KMS-11 (cell line): ENCODE data around the gene DCTN2.

Source experiments
- H2AFZ ChIP-seq: fragments of 200-600 bp; sonication (generic); 2 replicates; pipeline ENCODE4 v1.6.1; 2016; ENCODE audit warnings: antibody characterized with exemption, mixed run types, low read depth
- H3K27ac ChIP-seq: fragments of 200-600 bp; sonication (generic); 2 replicates; pipeline ENCODE4 v1.6.1; 2016; ENCODE audit warnings: mild to moderate bottlenecking, mixed run types
- H3K27me3 ChIP-seq: fragments of 200-600 bp; sonication (generic); 2 replicates; pipeline ENCODE4 v1.6.1; 2017; ENCODE audit warnings: mild to moderate bottlenecking, low read depth, mixed run types, moderate library complexity; ENCODE audit not compliant: insufficient read depth
- H3K36me3 ChIP-seq: fragments of 200-600 bp; sonication (generic); 2 replicates; pipeline ENCODE4 v1.6.1; 2017; ENCODE audit warnings: mild to moderate bottlenecking, mixed run types; ENCODE audit not compliant: insufficient read depth
- H3K4me1 ChIP-seq: fragments of 200-600 bp; sonication (generic); 2 replicates; pipeline ENCODE4 v1.6.1; 2016; ENCODE audit warnings: mild to moderate bottlenecking, low read depth, mixed run types; ENCODE audit not compliant: poor library complexity, severe bottlenecking
- H3K4me2 ChIP-seq: fragments of 200-600 bp; sonication (generic); 2 replicates; pipeline ENCODE4 v1.7.0; 2016; ENCODE audit warnings: mild to moderate bottlenecking, mixed run types
- H3K4me3 ChIP-seq: fragments of 200-600 bp; sonication (generic); IDR thresholded peaks from 2 replicates; pipeline ENCODE4 v1.6.1; 2017; ENCODE audit warnings: low read depth, low read length, mixed read lengths; ENCODE audit not compliant: insufficient read depth
- H3K79me2 ChIP-seq: fragments of 200-600 bp; sonication (generic); 2 replicates; pipeline ENCODE4 v1.6.1; 2016; ENCODE audit warnings: low read depth, mixed run types; ENCODE audit not compliant: insufficient read depth
- H3K9ac ChIP-seq: fragments of 200-600 bp; sonication (generic); 2 replicates; pipeline ENCODE4 v1.6.1; 2016; ENCODE audit warnings: mild to moderate bottlenecking, mixed run types
- H4K20me1 ChIP-seq: fragments of 200-600 bp; sonication (generic); 2 replicates; pipeline ENCODE4 v1.6.1; 2016; ENCODE audit warnings: mild to moderate bottlenecking, mixed run types; ENCODE audit not compliant: insufficient read depth
- TF ChIP-seq, protein P1 (sequence below): fragments of 200-600 bp; sonication (generic); conservative IDR thresholded peaks from 2 replicates; pipeline ENCODE4 v1.6.1; 2017; ENCODE audit warnings: low read depth, mild to moderate bottlenecking, antibody characterized with exemption, low read length, moderate library complexity, mixed read lengths

The DCTN2 gene

DNA sequence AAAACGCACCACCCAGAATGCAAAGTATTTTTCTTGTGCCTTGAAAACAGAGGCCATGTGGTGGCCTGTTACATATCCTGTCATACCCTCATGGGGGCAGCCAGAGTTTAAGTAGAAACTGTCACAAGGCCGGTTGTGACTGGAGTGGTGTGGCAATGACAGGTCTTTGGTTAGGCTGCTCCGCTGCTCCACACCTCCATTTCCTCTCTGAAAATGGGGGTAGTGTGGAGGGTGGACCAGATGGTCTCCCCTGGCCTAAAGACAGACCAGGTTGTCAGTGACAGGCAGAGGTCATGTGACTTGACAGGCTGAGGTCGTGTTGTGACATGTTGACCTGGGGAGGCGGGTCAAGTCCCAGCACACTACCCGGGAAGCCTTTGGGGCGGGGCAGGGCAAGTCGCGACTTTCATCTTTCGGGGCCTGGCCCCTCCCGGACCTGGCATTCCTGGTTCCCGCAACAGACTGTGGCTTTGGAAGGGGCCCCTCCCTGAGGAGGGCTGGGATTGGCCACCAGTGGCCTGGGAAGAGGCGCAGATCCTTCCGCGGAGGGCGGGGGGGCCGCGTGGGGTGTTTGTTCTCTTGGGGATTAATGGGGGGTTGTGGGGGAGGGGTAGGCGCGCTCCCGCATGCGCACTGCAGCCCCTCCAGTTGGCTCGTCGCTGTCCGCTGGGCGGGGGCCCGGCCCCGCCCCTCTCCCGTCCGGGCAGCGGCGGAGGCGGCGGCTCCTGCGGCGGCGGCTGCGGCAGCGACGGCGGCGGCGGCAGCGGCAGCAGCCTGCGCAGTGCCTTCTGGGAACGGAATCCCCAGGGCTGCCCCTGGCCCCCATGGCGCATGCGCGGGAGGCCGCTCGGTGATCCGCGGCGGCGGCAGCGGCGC lies 24.7 kb downstream of the DCTN2 start, which contains the start of gene MBD6:
MBD6 (plus strand) TSS at position 814 of the 876 bp plus-strand sequence. CDS start 1,480 bp downstream, outside the sequence.
- Histone ChIP-seq H3K4me1 (peaks cover 59% of the 10 kb centered on the region), H3K4me2 (peak within 1 kb of the TSS; percentile 84), H2AFZ (peak within 1 kb of the TSS; percentile 70), H3K9ac (peak within 1 kb of the TSS; percentile 80), H3K36me3 (no peaks in the 10 kb centered on the region; the same call in 1 of the 2 replicates), H3K27ac (peak within 1 kb of the TSS; percentile 84), H3K79me2 (peaks cover 48% of the 10 kb centered on the region), H4K20me1 (no peaks in the 10 kb centered on the region), H3K4me3 (peak within 1 kb of the TSS; percentile 72), H3K27me3 (no peaks in the 10 kb centered on the region)
- TF ChIP-seq, protein P1, sequence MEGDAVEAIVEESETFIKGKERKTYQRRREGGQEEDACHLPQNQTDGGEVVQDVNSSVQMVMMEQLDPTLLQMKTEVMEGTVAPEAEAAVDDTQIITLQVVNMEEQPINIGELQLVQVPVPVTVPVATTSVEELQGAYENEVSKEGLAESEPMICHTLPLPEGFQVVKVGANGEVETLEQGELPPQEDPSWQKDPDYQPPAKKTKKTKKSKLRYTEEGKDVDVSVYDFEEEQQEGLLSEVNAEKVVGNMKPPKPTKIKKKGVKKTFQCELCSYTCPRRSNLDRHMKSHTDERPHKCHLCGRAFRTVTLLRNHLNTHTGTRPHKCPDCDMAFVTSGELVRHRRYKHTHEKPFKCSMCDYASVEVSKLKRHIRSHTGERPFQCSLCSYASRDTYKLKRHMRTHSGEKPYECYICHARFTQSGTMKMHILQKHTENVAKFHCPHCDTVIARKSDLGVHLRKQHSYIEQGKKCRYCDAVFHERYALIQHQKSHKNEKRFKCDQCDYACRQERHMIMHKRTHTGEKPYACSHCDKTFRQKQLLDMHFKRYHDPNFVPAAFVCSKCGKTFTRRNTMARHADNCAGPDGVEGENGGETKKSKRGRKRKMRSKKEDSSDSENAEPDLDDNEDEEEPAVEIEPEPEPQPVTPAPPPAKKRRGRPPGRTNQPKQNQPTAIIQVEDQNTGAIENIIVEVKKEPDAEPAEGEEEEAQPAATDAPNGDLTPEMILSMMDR: peak; percentile 23; the same call in 1 of the 2 replicates

DNA sequence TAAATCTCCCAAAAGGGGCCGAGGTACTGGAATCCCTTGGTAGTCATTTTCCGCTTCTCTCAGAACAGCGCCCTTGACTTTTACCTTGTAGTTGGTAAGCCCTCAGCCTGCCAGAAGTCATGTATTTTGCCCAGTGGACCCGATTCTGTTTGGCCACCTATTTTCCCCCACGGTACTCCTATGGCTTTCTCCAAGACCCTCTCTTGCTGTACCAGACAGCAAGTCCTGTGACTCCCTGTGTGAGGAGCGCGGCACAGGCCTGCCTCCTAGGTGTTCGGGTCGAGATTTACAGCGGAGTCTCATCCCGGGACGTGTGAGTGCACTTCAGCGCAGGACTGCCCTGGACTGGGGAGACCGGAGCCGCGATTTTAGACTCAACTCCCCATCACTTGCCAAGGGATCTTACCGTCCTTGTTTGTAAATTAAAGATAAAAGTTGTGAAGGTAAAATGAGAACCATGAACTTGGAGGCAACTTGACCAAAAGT lies 25.4 kb downstream of the DCTN2 start:
- peak overlapping the region; percentile 69 for H3K4me2 ChIP-seq
- H3K4me3 ChIP-seq: peak overlapping the region; percentile 72
- peak overlapping the region; percentile 84 for H3K27ac ChIP-seq
- H3K9ac ChIP-seq: peak overlapping the region; percentile 80
- peaks cover 60% of the 10 kb centered on the region for H3K4me1 ChIP-seq
- H3K36me3 ChIP-seq: peaks cover 5% of the 10 kb centered on the region; the same call in 1 of the 2 replicates
- H2AFZ ChIP-seq: peak overlapping the region; percentile 70
- TF ChIP-seq, protein P1: peak; percentile 44; the same call in 1 of the 2 replicates
- peaks cover 50% of the 10 kb centered on the region for H3K79me2 ChIP-seq
- H3K27me3 ChIP-seq: no peaks in the 10 kb centered on the region
- no peaks in the 10 kb centered on the region for H4K20me1 ChIP-seq

DNA sequence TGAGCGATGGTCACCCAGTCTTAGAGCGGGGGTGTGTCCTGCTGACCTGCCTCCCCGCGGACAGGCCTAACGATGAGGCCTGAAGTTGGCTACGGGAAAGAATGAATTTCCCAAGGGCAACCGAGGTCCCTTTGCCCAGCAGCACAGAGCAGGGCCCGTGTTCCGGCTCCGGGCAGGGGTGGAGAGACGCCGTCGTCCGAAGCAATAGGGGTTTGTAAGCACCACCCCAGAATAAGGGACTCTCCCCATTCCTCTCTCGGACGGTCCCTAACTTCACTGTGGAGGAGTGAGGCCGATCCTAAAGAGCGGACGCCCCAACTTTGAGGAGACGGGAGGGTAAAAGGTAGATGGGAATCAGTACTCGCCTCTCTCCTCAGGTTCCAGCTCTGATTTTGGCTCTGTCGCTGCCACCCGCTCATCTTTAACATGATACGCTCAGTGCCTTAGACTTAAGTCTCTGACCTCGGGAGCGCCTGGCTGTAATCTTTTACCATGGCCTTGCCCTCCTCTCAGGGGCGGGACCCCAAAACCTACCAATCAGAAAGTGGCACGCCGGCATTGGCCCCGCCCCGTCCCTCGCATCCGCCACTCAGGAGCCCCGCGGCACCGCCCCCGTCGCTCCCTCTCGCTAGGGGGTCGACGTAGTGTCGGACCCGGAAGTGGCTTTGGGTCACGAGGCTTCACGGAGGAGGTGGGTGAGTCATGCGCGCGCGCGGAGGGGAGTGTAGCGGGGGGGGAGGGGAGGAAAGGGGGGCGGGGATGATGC lies 26.8 kb downstream of the DCTN2 start, which contains the start of gene DDIT3:
DDIT3 (minus strand) TSS at position 462 of the 766 bp plus-strand sequence. CDS start 3,108 bp downstream, outside the sequence.
- peak within 1 kb of the TSS; percentile 87 for H3K4me3 ChIP-seq
- H3K27ac ChIP-seq: peak within 1 kb of the TSS; percentile 84
- H3K79me2 ChIP-seq: peaks cover 50% of the 10 kb centered on the region
- TF ChIP-seq, protein P1: peak; percentile 24
- peak within 1 kb of the TSS; percentile 80 for H3K9ac ChIP-seq
- H4K20me1 ChIP-seq: no peaks in the 10 kb centered on the region
- peaks cover 60% of the 10 kb centered on the region for H3K4me1 ChIP-seq
- H2AFZ ChIP-seq: peak within 1 kb of the TSS; percentile 70
- H3K27me3 ChIP-seq: no peaks in the 10 kb centered on the region
- H3K36me3 ChIP-seq: peaks cover 17% of the 10 kb centered on the region; the same call in 1 of the 2 replicates
- H3K4me2 ChIP-seq: peak within 1 kb of the TSS; percentile 89

DNA sequence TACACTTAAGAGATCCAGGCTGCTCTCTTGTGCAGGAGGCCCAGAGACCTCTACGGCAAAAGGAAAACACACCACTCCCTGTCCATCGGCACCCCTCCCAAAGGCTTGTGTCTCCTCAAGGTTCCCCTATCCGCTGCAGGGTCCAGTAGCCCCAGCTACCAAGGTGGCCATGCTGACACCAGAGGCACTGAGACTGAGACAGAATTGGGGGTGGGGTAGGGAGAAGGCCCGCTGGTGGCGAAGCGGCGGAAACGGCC lies 27.3 kb downstream of the DCTN2 start:
- peaks cover 22% of the 10 kb centered on the region; the same call in 1 of the 2 replicates for H3K36me3 ChIP-seq
- H3K4me2 ChIP-seq: peak overlapping the region; percentile 89
- H3K27ac ChIP-seq: peak overlapping the region; percentile 71
- TF ChIP-seq, protein P1: no peak
- H3K9ac ChIP-seq: peak overlapping the region; percentile 71
- H4K20me1 ChIP-seq: no peaks in the 10 kb centered on the region
- H3K79me2 ChIP-seq: peaks cover 48% of the 10 kb centered on the region
- H3K4me3 ChIP-seq: peak overlapping the region; percentile 87
- no peaks in the 10 kb centered on the region for H3K27me3 ChIP-seq
- peaks cover 57% of the 10 kb centered on the region for H3K4me1 ChIP-seq
- peak overlapping the region; percentile 15; the same call in 1 of the 2 replicates for H2AFZ ChIP-seq
